GM21825 (cell line): ENCODE measurements around the gene PDE6H.

Experiments used
- ATAC-seq: cut with Tn5 transposase; IDR thresholded peaks from one replicate; pipeline ENCODE4 v1.9.1; 2021; ENCODE audit warnings: mild to moderate bottlenecking, moderate library complexity; ENCODE audit not compliant: unreplicated experiment

Gene PDE6H

DNA sequence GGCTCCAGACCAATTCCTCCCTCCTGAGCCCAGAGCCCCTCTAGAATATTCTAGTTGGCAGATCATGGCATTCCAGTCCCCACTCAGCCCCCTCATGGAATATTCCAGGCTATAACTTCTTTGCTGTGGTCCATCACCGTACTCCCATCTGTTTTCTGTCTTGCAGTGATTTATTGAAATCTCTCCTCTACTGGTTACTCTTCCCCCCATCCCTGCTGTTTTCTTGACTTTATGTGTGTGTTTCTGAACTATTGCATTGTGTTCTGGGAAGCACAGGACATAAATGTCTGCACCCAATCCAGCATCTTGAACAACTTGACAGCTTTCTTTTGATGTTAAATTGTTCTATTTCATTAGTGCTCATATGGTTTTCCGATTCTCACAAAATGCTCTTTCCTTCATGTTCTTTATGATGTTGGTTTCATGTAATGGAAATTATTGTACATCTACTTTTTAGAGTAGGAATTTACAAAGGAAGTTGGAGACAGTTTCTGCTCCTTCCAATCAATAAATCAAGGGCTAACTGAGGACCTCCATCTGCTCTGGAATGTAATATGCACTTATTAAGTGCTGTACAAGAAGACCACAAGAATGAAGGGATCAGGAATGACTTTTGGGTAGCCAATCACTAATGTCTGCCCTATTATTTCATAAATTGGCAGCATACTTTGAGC, 26.3 kb downstream of the PDE6H start:
- no peak for ATAC-seq

GRCh38 chr12:14999695-15000365, 27.0 kb downstream of the PDE6H start:
- ATAC-seq, result no peak

DNA sequence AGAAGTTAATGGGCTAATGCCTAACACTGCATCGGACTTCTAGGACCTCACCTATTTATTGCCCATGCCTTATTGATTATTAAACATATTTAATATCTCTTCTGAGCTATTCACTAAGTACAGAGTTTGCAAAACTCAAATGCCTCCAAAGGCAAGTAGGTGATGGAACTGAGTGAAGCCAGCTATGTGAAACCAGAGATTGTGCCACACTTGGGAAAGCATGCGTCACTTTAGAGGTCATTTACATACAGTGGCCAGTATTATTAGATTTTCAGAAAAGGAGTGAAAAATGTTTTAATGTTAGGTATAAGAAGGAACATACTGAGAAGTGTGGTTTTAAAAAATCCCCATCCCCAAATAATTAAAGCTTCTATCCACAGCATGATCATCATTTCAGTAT, 27.7 kb downstream of the PDE6H start:
- ATAC-seq, result no peak

- no peak for ATAC-seq
Observed at GRCh38 chr12:15001733-15002382, 29.0 kb downstream of the PDE6H start.

GRCh38 chr12:15004421-15004820, 31.6 kb downstream of the PDE6H start:
- ATAC-seq, result no peak

GRCh38 chr12:15005064-15005463, 32.2 kb downstream of the PDE6H start:
- no peak for ATAC-seq

GRCh38 chr12:15007551-15007950, 34.7 kb downstream of the PDE6H start:
- ATAC-seq, result no peak

GRCh38 chr12:15011162-15011561, 38.3 kb downstream of the PDE6H start:
- no peak for ATAC-seq

DNA sequence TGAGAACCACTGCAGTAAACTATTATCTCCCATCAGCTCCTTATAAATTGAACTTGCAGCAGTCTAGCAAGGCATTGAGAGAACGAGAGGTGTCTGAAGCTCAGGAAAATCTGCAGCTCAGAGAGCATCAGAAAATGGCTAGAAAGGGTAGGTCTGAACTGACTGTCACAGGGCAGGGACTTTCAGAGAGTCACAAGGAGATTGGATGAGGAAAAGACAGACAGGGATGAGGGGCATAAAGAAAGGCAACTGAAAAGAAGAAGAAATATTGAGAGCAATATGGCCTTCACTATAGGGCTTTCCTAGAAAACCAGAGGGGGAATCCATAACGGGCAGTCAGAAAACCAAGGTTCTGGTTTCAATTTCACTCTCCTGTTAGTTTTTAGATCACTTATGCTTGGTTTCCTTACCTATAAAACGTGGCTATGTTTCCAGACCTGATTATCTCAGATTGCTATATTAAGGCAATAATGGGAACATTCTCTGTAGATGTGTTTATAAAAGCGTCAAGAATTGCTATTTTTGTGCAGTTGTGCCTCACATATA, 40.9 kb downstream of the PDE6H start:
- ATAC-seq, result no peak

DNA sequence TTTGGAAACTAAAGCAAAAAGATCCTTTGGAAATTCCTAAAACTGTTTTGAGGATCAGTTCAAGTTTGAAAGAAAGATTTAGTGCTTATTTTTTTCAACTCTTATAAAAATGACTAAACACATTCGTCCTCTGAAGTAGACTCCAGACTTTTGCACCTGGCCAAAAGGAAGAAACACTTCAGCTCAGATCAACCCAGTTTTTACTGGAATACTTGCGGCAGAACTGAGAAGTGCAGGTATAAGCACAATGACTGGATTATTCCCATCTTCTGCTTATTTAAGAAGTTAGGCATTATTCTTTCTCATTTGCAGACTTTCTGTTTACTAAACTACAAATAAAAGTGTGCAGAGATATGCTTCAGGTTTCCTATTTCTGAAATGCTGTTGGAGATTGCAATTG, 41.9 kb downstream of the PDE6H start:
- ATAC-seq, result no peak

GRCh38 chr12:15015121-15015520, 42.3 kb downstream of the PDE6H start:
- ATAC-seq, result no peak

DNA sequence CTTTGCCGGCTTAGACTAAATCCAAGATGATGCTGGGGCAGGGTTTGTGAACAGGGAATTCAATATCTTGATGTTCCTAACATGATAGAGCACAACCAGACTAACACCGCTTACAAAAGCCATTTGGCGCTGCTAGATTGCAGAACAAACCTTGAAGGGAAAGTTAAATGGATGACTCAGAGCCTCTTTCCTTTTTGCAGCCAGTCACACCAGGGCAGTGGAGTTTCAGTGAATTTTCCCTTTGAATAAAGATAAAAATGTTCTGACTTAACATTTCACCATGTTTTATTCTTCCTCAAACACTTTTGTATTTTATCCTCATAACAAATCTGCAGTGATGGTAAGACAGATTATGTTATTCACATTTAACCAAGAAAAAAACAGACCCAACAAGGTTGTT, 47.3 kb downstream of the PDE6H start:
- ATAC-seq, result no peak
